Duodenal mucosa (tissue), 2 donors: Measurements from ENCODE around the gene FREY1.

Experiments
- H3K27ac ChIP-seq: one replicate; pipeline ENCODE4 v1.7.0; 2013; ENCODE audit warnings: low read depth, low read length
- H3K27me3 ChIP-seq, 2 donors: one replicate each; pipeline ENCODE4 v1.7.0; 2013; ENCODE audit warnings: low read length in 2 of 2, control low read depth in 1 of 2; ENCODE audit not compliant: insufficient read depth in 2 of 2, control insufficient read depth in 1 of 2
- H3K36me3 ChIP-seq, 2 donors: one replicate each; pipeline ENCODE4 v1.7.0; 2013; ENCODE audit warnings: low read length in 2 of 2, control low read depth in 1 of 2; ENCODE audit not compliant: insufficient read depth in 2 of 2, control insufficient read depth in 1 of 2
- H3K4me1 ChIP-seq, 2 donors: one replicate each; pipeline ENCODE4 v1.7.0; 2013; ENCODE audit warnings: low read length in 2 of 2, control low read depth in 1 of 2; ENCODE audit not compliant: insufficient read depth in 2 of 2, control insufficient read depth in 1 of 2
- H3K4me3 ChIP-seq, 2 donors: one replicate each; pipeline ENCODE4 v1.7.0; 2013; ENCODE audit warnings: low read length in 2 of 2, low read depth in 1 of 2
- H3K9ac ChIP-seq, 2 donors: one replicate each; pipeline ENCODE4 v1.7.0; 2013; ENCODE audit warnings: low read length in 2 of 2, low read depth in 1 of 2
- H3K9me3 ChIP-seq, 2 donors: one replicate each; pipeline ENCODE4 v1.7.0; 2013; ENCODE audit warnings: low read length in 2 of 2, control low read depth in 1 of 2; ENCODE audit not compliant: control insufficient read depth in 1 of 2

Gene FREY1

DNA sequence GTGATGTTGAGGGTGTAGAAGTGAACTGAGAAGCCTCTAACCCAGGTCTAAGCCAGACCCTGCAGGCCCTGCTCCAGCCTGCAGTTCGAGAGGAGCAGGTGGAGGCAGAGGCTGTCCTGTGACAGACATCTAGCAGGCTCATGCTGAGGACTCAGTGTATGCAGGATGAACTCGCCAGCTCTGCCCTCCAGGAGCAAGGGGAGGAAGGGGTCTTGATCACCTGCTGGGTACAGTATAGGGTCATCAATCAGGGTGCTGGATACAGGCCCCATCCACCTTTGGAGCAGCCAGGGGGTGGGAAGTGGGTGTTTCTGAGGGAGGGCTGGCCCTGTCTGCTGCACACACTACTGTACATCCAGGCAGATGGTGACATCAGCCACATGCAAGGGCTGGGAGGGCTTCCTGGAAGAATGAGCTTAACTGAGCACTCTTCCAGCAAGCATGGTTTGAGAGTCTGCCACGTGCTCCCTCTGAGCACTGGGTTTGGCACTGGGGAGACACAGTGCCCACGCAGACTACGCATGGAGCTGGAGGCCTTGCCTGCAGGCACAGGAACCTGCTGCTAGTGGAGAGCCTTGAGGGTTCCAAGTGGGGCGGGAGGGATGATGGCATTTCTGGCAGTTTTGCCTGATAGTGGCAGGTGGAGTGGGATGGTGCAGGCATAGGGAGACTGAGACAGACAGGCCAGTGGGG, 12.4 kb downstream of the FREY1 start:
- Histone ChIP-seq H3K27ac (no peak overlapping the region), H3K4me3 (no peak overlapping the region), H3K4me1 (peaks cover 5 to 8% of the 10 kb centered on the region in 2 donors), H3K27me3 (peaks cover 15 to 17% of the 10 kb centered on the region in 2 donors), H3K9ac (no peak overlapping the region), H3K36me3 (no peaks in the 10 kb centered on the region), H3K9me3 (no peaks in the 10 kb centered on the region)

DNA sequence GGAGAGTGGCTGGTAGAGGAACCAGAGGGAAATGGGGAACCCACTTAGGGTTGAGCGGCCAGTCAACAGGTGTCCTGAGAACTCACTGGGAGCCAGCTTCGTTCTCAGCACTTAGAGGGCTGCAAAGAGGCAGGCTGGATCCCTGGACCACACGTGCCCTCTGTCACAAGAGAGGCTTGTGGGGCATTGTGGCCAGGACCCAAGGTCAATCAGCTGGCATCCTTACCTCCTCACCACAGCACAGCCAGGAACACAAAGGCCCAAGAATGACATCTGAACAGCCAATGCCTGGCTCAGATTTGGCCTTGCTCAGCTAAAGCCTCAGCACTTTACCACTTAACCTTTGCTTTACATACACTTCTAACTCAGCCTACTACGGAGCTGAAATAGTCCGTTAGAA, 14.2 kb downstream of the FREY1 start:
- no peaks in the 10 kb centered on the region for H3K4me1 ChIP-seq
- H3K36me3 ChIP-seq = no peaks in the 10 kb centered on the region
- H3K27ac ChIP-seq = no peak overlapping the region
- no peak overlapping the region for H3K4me3 ChIP-seq
- peaks cover 0 to under 1% of the 10 kb centered on the region in 2 donors for H3K27me3 ChIP-seq
- no peak overlapping the region for H3K9ac ChIP-seq
- no peaks in the 10 kb centered on the region for H3K9me3 ChIP-seq

DNA sequence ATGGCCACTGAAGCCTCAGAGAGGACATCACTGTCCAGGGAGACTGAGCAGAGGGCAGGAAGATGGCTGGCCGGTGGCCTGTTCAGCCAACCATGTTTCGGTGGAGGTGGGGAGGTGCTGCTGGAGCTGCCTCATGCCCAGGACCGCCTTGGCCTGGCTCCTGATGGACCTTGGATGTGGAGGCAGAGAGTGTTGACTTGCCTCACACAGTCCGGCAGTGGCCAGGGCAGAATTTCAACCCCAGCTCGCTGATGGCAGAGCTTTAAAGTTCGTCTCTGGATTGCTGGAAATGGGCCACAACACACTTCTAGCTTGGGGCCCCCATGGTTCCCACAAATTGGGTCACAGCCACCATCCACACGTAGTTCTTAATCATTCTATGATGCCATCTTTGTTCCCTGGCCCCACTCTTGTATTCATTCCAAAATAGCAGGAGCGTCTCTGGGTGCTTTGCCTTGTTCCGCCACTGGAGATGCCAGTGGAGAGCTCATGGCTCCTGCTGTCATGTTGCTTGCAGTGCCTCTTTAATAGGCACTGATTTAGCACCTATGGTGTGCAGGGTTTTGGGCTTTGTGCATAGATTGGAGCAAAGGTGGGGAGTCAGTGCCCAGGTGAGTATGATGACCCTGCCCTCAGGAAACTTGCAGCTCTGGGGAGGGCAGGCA, 16.1 kb downstream of the FREY1 start:
- no peaks in the 10 kb centered on the region for H3K27me3 ChIP-seq
- H3K4me3 ChIP-seq = no peak overlapping the region
- H3K27ac ChIP-seq = no peak overlapping the region

DNA sequence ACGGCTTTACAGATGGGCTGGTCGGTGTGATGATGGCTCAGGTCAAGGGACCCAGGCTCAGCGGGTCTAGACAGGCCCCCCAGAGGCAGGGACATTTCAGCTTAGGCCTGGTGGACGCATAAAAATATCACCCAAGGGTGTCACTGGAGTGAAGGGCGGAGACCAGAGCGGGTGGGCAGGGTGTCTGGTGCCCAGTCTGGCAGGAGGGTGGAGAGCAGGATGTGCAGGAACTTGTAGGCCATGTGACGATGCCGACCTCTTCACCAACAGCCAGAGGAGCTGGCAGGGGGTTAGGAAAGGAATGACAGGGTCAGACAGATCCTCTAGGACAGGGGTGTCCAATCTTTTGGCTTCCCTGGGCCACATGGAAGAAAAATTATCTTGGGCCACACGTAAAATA, 17.1 kb downstream of the FREY1 start:
- no peak overlapping the region for H3K9ac ChIP-seq
- H3K9me3 ChIP-seq = no peaks in the 10 kb centered on the region
- no peak overlapping the region for H3K27ac ChIP-seq
- no peak overlapping the region for H3K4me3 ChIP-seq
- H3K4me1 ChIP-seq = peaks cover 0 to 3% of the 10 kb centered on the region in 2 donors
- H3K36me3 ChIP-seq = no peaks in the 10 kb centered on the region
- H3K27me3 ChIP-seq = no peaks in the 10 kb centered on the region

More for the DNA sequence above, 16.1 kb downstream of the FREY1 start:
- Histone ChIP-seq H3K9me3 (no peaks in the 10 kb centered on the region), H3K9ac (no peak overlapping the region), H3K36me3 (no peaks in the 10 kb centered on the region), H3K4me1 (peaks cover 0 to 2% of the 10 kb centered on the region in 2 donors)

DNA sequence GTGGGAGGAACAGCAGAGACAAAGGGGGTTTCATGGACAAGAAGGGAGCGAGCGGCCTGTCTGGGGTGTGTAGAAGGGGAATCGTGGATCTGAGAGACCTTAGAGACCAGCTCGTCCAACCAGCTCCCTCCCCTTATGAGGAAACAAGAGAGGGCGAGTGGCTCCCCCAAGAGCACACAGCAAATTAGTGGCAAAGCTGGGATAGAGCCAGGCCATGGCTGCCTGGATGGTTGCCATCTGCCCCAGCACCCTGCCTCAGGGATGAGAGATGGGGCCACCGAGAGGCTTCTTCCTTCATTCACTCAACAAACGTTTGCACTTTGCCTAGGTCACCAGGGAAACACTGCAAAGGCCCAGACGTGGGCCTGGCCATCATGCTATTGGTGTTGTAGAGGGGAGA, 17.5 kb downstream of the FREY1 start:
- Histone ChIP-seq H3K36me3 (no peaks in the 10 kb centered on the region), H3K27ac (no peak overlapping the region), H3K9ac (no peak overlapping the region), H3K9me3 (no peaks in the 10 kb centered on the region), H3K4me1 (peaks cover 0 to 3% of the 10 kb centered on the region in 2 donors), H3K27me3 (no peaks in the 10 kb centered on the region), H3K4me3 (no peak overlapping the region)

DNA sequence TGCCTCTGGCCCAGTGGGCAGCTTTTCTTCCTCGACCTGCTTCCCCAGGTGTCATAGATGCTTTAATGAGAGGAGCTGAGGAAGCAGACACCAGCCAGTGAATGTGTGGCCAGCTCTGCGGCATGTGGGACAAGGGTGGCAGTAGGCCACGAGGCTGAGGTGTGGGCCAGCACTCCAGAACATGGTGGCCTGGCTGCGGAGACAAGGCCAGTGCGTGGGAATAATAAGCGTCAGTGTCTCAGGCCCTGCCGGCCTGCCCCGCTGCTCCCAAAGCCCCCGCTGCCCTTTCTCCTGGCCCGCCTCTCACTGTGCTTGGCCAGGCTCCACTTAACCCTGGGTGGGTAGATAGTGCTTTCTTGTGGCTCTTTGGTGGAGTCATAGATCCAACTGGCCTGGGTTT, 19.5 kb downstream of the FREY1 start:
- Histone ChIP-seq H3K4me1 (peaks cover 0 to 3% of the 10 kb centered on the region in 2 donors), H3K27ac (no peak overlapping the region), H3K9ac (no peak overlapping the region), H3K36me3 (peaks cover 0 to 4% of the 10 kb centered on the region in 2 donors), H3K4me3 (no peak overlapping the region), H3K9me3 (no peaks in the 10 kb centered on the region), H3K27me3 (no peaks in the 10 kb centered on the region)

DNA sequence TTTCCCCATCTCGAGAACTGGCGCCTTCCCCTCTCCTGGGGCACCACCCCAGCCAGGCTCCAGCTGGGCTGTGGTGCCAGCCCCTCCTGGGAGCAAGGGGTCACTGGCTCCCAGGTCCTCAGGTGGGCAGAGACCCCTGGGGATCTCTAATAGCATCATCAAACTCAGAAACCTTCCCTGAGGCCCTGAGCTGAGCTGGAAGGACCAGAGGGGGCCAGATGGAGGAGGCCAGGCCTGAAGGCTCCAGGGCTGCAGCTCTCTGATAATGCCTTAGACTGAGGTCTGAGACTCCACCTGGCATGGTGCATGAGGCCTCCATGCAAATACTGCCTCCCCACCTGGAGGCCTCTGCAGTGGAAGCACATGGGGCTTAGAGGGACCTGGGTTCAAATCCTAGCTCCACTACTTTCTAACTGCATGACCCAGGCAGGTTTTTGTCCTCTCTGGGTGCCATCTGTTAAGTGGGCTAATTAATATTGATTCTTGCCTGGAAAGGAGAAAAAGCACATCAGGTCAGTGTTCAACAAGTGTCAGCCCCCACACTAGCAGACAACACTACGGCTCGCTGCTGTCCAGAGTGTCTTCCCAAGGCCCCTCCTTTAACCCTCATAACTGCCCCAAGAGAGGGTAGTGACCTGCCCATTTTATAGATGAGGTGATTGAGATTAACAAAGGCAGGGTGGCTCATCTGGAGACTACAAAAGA, 20.1 kb downstream of the FREY1 start:
- Histone ChIP-seq H3K9ac (no peak overlapping the region), H3K4me1 (peaks cover 0 to 3% of the 10 kb centered on the region in 2 donors)

DNA sequence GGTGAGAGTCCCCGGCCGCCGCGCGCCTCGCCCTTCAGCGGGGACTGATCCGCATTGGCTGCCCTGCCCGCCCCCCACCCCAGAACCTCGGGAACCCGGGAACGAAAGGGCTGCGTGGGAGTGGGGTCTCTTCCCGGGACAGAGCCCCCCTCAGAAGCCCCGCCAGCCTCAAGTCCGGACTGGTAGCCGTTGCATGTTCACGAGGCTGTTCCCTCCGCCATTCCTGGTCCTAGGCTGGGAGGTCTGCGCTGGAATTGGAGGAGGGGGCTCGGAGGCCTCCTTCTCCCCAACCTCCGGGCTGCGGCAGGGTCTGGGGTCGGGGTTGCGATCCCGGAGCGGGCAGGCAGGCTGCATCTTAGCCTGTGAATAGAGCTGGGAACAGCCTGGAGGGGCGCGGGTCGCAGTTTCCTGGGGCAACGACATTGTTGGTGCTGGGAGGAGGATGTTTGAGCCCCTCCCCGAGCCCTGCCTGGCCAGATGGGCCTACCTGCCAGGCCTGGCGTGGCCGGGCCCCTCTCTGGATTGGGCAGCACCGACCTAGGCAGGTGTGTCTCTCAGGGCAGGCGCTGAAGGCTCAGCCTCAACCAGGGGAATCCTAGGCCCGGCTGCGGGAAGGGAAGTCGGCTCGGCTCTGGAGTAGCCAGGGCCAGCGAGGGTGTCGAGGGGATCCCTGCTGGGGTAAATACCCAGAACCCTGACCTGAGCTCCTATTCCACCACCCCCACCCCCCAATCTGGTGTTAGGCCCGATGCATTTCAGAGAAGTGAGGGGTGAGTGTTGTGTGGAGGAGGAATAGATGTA, 20.9 kb downstream of the FREY1 start:
- Histone ChIP-seq H3K27ac (no peak overlapping the region), H3K27me3 (no peaks in the 10 kb centered on the region), H3K4me1 (peaks cover 0 to 3% of the 10 kb centered on the region in 2 donors), H3K9ac (no peak overlapping the region), H3K4me3 (peak overlapping the region; percentile 41 to 51), H3K9me3 (no peaks in the 10 kb centered on the region), H3K36me3 (peaks cover 10 to 19% of the 10 kb centered on the region in 2 donors)

More for the DNA sequence above, 20.1 kb downstream of the FREY1 start:
- H3K27ac ChIP-seq = no peak overlapping the region
- no peaks in the 10 kb centered on the region for H3K9me3 ChIP-seq
- H3K36me3 ChIP-seq = peaks cover 1 to 11% of the 10 kb centered on the region in 2 donors
- no peak overlapping the region for H3K4me3 ChIP-seq
- no peaks in the 10 kb centered on the region for H3K27me3 ChIP-seq

DNA sequence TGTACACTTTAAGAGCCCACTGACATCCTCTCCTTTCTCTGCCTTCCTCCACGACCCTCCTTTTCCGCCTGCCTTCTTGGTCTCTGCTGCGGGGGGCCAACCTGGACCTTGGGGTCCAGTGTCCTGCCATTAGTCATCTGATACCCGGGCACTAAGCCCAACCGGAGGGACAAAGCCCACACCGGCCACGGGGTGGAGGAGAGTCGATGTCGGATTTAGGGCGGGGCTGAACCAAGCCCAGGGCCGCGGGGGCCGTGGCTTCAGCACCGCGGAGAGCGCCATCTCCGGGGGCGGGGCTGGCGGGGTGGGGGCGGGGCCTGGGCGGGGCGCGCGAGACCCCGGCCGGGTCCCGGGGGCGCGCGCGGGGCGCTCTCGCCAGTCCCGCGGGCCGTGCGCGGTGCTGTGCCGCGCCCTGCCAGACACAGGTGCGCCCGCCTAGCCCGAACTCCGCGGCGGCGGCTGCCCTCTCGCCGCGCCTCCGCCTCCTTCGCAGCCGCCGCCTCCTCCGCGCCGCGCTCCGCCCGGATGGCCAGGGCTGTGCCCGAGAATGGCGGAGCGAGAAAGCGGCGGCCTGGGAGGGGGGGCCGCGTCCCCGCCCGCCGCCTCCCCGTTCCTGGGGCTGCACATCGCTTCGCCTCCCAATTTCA, 21.7 kb downstream of the FREY1 start, which contains the start of gene MAPK8IP1:
Gene MAPK8IP1 (plus strand): TSS at position 378 of the 647 bp plus-strand sequence. CDS start 170 bp downstream, at position 548.
- Histone ChIP-seq H3K9me3 (no peaks in the 10 kb centered on the region), H3K27ac (no peak within 1 kb of the TSS), H3K4me3 (peak within 1 kb of the TSS; percentile 45 to 51), H3K27me3 (no peaks in the 10 kb centered on the region), H3K36me3 (peaks cover 17 to 26% of the 10 kb centered on the region in 2 donors), H3K4me1 (peaks cover 0 to 3% of the 10 kb centered on the region in 2 donors), H3K9ac (no peak within 1 kb of the TSS)
